OCI-LY1 (cell line): ENCODE data around the gene LIMCH1.

Source experiments
- H2AFZ ChIP-seq: fragments of 200-600 bp; sonication (generic), shearing (Covaris generic); 2 replicates; pipeline ENCODE4 v1.6.0; 2014; ENCODE audit warnings: antibody characterized with exemption, mild to moderate bottlenecking, low read length
- H3F3A ChIP-seq: fragments of 200-600 bp; sonication (generic), shearing (Covaris generic); 2 replicates; pipeline ENCODE4 v1.6.0; 2014; ENCODE audit warnings: mild to moderate bottlenecking, antibody characterized with exemption, low read length, moderate library complexity; ENCODE audit not compliant: insufficient read depth
- H3K27ac ChIP-seq: fragments of 200-600 bp; sonication (generic); 2 replicates; pipeline ENCODE4 v1.5.1; 2014; ENCODE audit warnings: low read length, mixed run types, mild to moderate bottlenecking, low read depth; ENCODE audit not compliant: poor library complexity, severe bottlenecking
- H3K27me3 ChIP-seq: fragments of 200-600 bp; sonication (generic); 2 replicates; pipeline ENCODE4 v1.6.0; 2014; ENCODE audit warnings: antibody characterized with exemption, mild to moderate bottlenecking, low read length, moderate library complexity; ENCODE audit not compliant: insufficient read depth
- H3K36me3 ChIP-seq: fragments of 200-600 bp; sonication (generic); 2 replicates; pipeline ENCODE4 v1.6.1; 2014; ENCODE audit warnings: mild to moderate bottlenecking, antibody characterized with exemption, low read length, moderate library complexity, mixed read lengths; ENCODE audit not compliant: insufficient read depth
- H3K4me1 ChIP-seq: fragments of 200-600 bp; sonication (generic); 2 replicates; pipeline ENCODE4 v1.5.1; 2014; ENCODE audit warnings: mild to moderate bottlenecking, low read length, moderate library complexity; ENCODE audit not compliant: insufficient read depth, severe bottlenecking
- H3K4me2 ChIP-seq: fragments of 200-600 bp; sonication (generic), shearing (Covaris generic); 2 replicates; pipeline ENCODE4 v1.6.1; 2014; ENCODE audit warnings: low read length
- H3K4me3 ChIP-seq: fragments of 200-600 bp; sonication (generic); 2 replicates; pipeline ENCODE4 v1.5.1; 2014; ENCODE audit warnings: low read length, low read depth, mild to moderate bottlenecking, mixed read lengths; ENCODE audit not compliant: poor library complexity, severe bottlenecking
- H3K79me2 ChIP-seq: fragments of 200-600 bp; shearing (Covaris generic); 2 replicates; pipeline ENCODE4 v1.6.1; 2016; ENCODE audit warnings: mixed run types, low read length, mixed read lengths; ENCODE audit not compliant: insufficient read depth
- H3K9ac ChIP-seq: fragments of 200-600 bp; sonication (generic), shearing (Covaris generic); 2 replicates; pipeline ENCODE4 v1.6.1; 2014; ENCODE audit warnings: mild to moderate bottlenecking, low read length, mixed read lengths
- H3K9me2 ChIP-seq: fragments of 200-600 bp; sonication (generic), shearing (Covaris generic); 2 replicates; pipeline ENCODE4 v1.6.1; 2014; ENCODE audit warnings: low read depth, mild to moderate bottlenecking, low read length, mixed read lengths
- H3K9me3 ChIP-seq: fragments of 200-600 bp; shearing (Covaris generic); 2 replicates; pipeline ENCODE4 v1.6.1; 2014; ENCODE audit warnings: low read length, mixed read lengths
- H4K20me1 ChIP-seq: fragments of 200-600 bp; sonication (generic), shearing (Covaris generic); 2 replicates; pipeline ENCODE4 v1.6.0; 2016; ENCODE audit warnings: mild to moderate bottlenecking, low read length; ENCODE audit not compliant: insufficient read depth
- CTCF ChIP-seq: fragments of 200-600 bp; sonication (generic), shearing (Covaris generic); IDR thresholded peaks from 2 replicates; pipeline ENCODE4 v1.5.1; 2017; ENCODE audit warnings: mild to moderate bottlenecking, antibody characterized with exemption, low read length, moderate library complexity, mixed read lengths
- EZH2 ChIP-seq: fragments of 200-600 bp; sonication (generic), shearing (Covaris generic); IDR thresholded peaks from 2 replicates; pipeline ENCODE4 v1.8.0; 2017; ENCODE audit warnings: borderline replicate concordance, mixed run types, mild to moderate bottlenecking, antibody characterized with exemption, low read length, moderate library complexity, mixed read lengths

LIMCH1 gene

DNA sequence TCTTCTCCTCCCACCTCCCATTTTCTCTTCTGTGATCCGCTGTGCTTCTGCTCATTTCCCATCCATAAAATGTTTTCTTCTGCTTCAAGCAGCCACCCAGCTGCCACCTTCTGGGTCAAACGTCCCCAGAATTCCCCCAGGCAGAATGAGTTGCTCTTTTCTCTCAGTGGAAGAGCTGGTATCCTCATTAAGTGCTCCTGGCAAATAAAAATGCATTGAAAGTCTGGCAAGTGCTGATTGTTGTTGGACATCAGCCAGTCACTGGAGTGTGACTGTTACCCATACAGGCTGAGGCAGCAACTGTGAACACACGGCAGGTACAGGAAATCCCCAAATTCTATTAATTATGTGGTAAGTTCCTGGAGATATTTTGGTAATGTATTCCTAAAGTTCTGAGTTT, 52.6 kb downstream of the LIMCH1 start:
- H3K36me3 ChIP-seq: no peaks in the 10 kb centered on the region
- no peak overlapping the region for H2AFZ ChIP-seq
- no peak overlapping the region for H3K4me3 ChIP-seq
- H3K27ac ChIP-seq: no peak overlapping the region
- no peaks in the 10 kb centered on the region for H3K9me3 ChIP-seq
- H3K9me2 ChIP-seq: no peaks in the 10 kb centered on the region
- no peaks in the 10 kb centered on the region for H4K20me1 ChIP-seq
- no peaks in the 10 kb centered on the region for H3F3A ChIP-seq
- H3K4me2 ChIP-seq: no peak overlapping the region
- no peaks in the 10 kb centered on the region for H3K79me2 ChIP-seq
- no peaks in the 10 kb centered on the region for H3K4me1 ChIP-seq
- TF ChIP-seq EZH2: no peak
- TF ChIP-seq CTCF: no peak
- no peaks in the 10 kb centered on the region for H3K27me3 ChIP-seq
- H3K9ac ChIP-seq: no peak overlapping the region

GRCh38 chr4:41594432-41594831, 56.5 kb downstream of the LIMCH1 start:
- no peaks in the 10 kb centered on the region for H3K36me3 ChIP-seq
- H3K9me2 ChIP-seq: no peaks in the 10 kb centered on the region
- no peak overlapping the region for H3K9ac ChIP-seq
- H3K4me1 ChIP-seq: no peaks in the 10 kb centered on the region
- no peak overlapping the region for H2AFZ ChIP-seq
- H3K4me3 ChIP-seq: no peak overlapping the region
- H3K4me2 ChIP-seq: no peak overlapping the region
- H3K79me2 ChIP-seq: no peaks in the 10 kb centered on the region
- no peaks in the 10 kb centered on the region for H3F3A ChIP-seq
- no peak for TF ChIP-seq EZH2
- TF ChIP-seq CTCF: no peak
- no peaks in the 10 kb centered on the region; the same call in 1 of the 2 replicates for H3K27me3 ChIP-seq
- no peaks in the 10 kb centered on the region for H3K9me3 ChIP-seq
- H3K27ac ChIP-seq: no peak overlapping the region
- no peaks in the 10 kb centered on the region for H4K20me1 ChIP-seq

- no peaks in the 10 kb centered on the region for H3F3A ChIP-seq
- H3K27me3 ChIP-seq: no peaks in the 10 kb centered on the region; the same call in 1 of the 2 replicates
- no peak for TF ChIP-seq CTCF
- TF ChIP-seq EZH2: no peak
- no peak overlapping the region for H3K4me3 ChIP-seq
- H3K9ac ChIP-seq: no peak overlapping the region
- no peaks in the 10 kb centered on the region for H4K20me1 ChIP-seq
- H2AFZ ChIP-seq: no peak overlapping the region
- H3K4me2 ChIP-seq: no peak overlapping the region
- H3K79me2 ChIP-seq: no peaks in the 10 kb centered on the region
- no peaks in the 10 kb centered on the region for H3K9me2 ChIP-seq
- no peaks in the 10 kb centered on the region for H3K36me3 ChIP-seq
- no peak overlapping the region for H3K27ac ChIP-seq
- no peaks in the 10 kb centered on the region for H3K4me1 ChIP-seq
- H3K9me3 ChIP-seq: no peaks in the 10 kb centered on the region
Observed at GRCh38 chr4:41597494-41597893, 59.5 kb downstream of the LIMCH1 start.
